Stimulated activated naive CD8-positive, alpha-beta T cell treated with anti-CD3 and anti-CD28 coated beads, Interleukin-15, amount 100 ng/mL, for 72 hours (primary cell): ENCODE results near the gene GP1BA.
A peak's percentile ranks its signal among the peaks of the same experiment; 100 is the strongest.

Experiments
- ATAC-seq: fragments of 150-1000 bp; cut with Tn5 transposase; 2 replicates; pipeline ENCODE4 v1.10.0; 2021; ENCODE audit warnings: mild to moderate bottlenecking, moderate library complexity
- DNase-seq, 2 donors: peaks; one replicate each; pipeline ENCODE4 v3.0.0; 2021 to 2022
- H3K27ac Mint-ChIP-seq, 2 donors: one replicate each; pipeline ENCODE4 v1.8.0; 2022; ENCODE audit warnings: mild to moderate bottlenecking in 2 of 2, mixed read lengths in 2 of 2, moderate library complexity in 2 of 2
- H3K27me3 Mint-ChIP-seq: one replicate; pipeline ENCODE4 v1.8.0; 2022; ENCODE audit warnings: mixed read lengths
- H3K4me1 Mint-ChIP-seq: one replicate; pipeline ENCODE4 v1.8.0; 2022; ENCODE audit warnings: mild to moderate bottlenecking, mixed read lengths
- H3K4me3 Mint-ChIP-seq, 2 donors: one replicate each; pipeline ENCODE4 v1.8.0; 2022; ENCODE audit warnings: mild to moderate bottlenecking in 2 of 2, mixed read lengths in 2 of 2, moderate library complexity in 1 of 2
- H3K9me3 Mint-ChIP-seq, 2 donors: one replicate each; pipeline ENCODE4 v1.8.0; 2022; ENCODE audit warnings: mixed read lengths in 2 of 2

GP1BA gene

GRCh38 chr17:4950075-4950745 is 18.1 kb downstream of the GP1BA start:
- Mint-ChIP-seq H3K4me3 (peak overlapping the region; percentile 93 to 94), H3K9me3 (no peaks in the 10 kb centered on the region), H3K27ac (peak overlapping the region; percentile 94 to 96), H3K4me1 (peaks cover 29% of the 10 kb centered on the region), H3K27me3 (no peaks in the 10 kb centered on the region)
- peak; percentile 51 to 63 for DNase-seq
- ATAC-seq: peak; percentile 11

DNA sequence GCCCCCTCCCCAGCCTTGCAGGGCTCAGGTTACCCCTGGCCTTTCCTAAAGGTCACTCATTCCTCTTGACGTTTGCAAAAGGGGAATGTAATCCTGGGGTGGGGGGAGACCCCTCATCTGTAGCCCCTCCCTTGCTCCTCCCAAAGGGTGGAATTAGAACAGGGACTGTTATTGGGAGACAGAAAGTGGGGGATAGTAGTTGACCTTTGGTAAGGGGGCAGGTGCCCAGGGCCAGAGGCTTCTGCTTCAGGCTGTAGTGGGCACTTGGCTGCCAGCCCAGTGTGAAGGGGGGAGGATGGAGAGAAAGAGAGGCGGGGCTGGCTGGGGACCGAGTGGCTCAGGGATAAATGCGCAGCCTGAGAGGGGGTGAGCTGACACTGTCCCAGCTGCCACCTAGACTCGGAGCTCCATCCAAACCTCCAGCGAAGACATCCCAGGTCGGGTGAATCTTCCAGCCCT is 18.7 kb downstream of the GP1BA start, which contains the start of gene ENO3:
Gene ENO3, plus strand, starts transcription at position 374 of the 459 bp plus-strand sequence. CDS start 711 bp downstream, outside the sequence.
- no peaks in the 10 kb centered on the region for H3K9me3 Mint-ChIP-seq
- H3K4me3 Mint-ChIP-seq: peak within 1 kb of the TSS; percentile 93 to 94
- H3K4me1 Mint-ChIP-seq: peaks cover 24% of the 10 kb centered on the region
- H3K27me3 Mint-ChIP-seq: no peaks in the 10 kb centered on the region
- peak within 1 kb of the TSS; percentile 94 to 96 for H3K27ac Mint-ChIP-seq
- no peak for ATAC-seq
- DNase-seq: no peak

- no peak for ATAC-seq
- Mint-ChIP-seq H3K4me1 (peaks cover 29% of the 10 kb centered on the region), H3K27ac (no peak overlapping the region), H3K27me3 (no peaks in the 10 kb centered on the region), H3K9me3 (no peaks in the 10 kb centered on the region), H3K4me3 (peak overlapping the region; percentile 93 to 94)
- DNase-seq: no peak
Measured at GRCh38 chr17:4951486-4951885, 19.4 kb downstream of the GP1BA start.

DNA sequence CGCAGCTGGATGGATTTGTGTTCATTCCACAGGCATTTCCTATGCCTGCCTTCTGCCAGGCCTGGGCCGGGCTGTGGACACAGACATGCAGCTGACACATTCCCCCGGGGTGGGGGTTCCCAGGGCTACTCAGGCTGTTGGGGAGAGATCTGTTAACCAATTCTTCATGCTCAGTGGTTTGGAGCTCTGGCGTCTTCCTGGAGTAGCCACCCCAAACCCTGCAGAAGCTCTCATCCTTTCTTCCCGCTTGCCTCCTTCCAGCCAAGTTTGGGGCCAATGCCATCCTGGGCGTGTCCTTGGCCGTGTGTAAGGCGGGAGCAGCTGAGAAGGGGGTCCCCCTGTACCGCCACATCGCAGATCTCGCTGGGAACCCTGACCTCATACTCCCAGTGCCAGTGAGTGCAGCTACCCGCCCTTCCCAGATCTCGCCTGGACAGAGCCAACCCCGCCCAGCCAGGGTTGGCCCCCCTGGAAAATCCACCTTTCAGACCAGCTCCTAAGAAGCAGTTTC is 21.4 kb downstream of the GP1BA start:
- Mint-ChIP-seq H3K4me3 (no peak overlapping the region), H3K27me3 (no peaks in the 10 kb centered on the region), H3K27ac (no peak overlapping the region), H3K4me1 (peaks cover 33% of the 10 kb centered on the region), H3K9me3 (no peaks in the 10 kb centered on the region)
- DNase-seq: no peak
- ATAC-seq: no peak

DNA sequence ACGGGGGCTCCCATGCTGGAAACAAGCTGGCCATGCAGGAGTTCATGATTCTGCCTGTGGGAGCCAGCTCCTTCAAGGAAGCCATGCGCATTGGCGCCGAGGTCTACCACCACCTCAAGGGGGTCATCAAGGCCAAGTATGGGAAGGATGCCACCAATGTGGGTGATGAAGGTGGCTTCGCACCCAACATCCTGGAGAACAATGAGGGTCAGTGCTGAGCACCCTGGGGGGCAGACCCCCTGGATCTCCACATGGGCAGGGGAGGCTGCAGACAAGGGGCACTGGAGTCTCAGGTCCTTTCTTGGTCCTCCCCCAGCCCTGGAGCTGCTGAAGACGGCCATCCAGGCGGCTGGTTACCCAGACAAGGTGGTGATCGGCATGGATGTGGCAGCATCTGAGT is 23.0 kb downstream of the GP1BA start:
- ATAC-seq (no peak), DNase-seq (no peak)
- Mint-ChIP-seq H3K27ac (no peak overlapping the region), H3K27me3 (no peaks in the 10 kb centered on the region), H3K9me3 (no peaks in the 10 kb centered on the region), H3K4me3 (no peak overlapping the region), H3K4me1 (peaks cover 32% of the 10 kb centered on the region)

- H3K27me3 Mint-ChIP-seq: no peaks in the 10 kb centered on the region
- no peak overlapping the region for H3K4me3 Mint-ChIP-seq
- peaks cover 17% of the 10 kb centered on the region for H3K4me1 Mint-ChIP-seq
- no peak overlapping the region for H3K27ac Mint-ChIP-seq
- ATAC-seq (peak; percentile 41), DNase-seq (peak in 1 of 2 donors; percentile 29)
- H3K9me3 Mint-ChIP-seq: no peaks in the 10 kb centered on the region
Measured at GRCh38 chr17:4956493-4957061, 24.5 kb downstream of the GP1BA start.

- Mint-ChIP-seq H3K4me3 (no peak overlapping the region), H3K9me3 (no peaks in the 10 kb centered on the region), H3K27me3 (no peaks in the 10 kb centered on the region), H3K4me1 (peaks cover 12% of the 10 kb centered on the region), H3K27ac (no peak overlapping the region)
- DNase-seq (no peak), ATAC-seq (no peak)
Measured at GRCh38 chr17:4958102-4958501, 26.0 kb downstream of the GP1BA start.

DNA sequence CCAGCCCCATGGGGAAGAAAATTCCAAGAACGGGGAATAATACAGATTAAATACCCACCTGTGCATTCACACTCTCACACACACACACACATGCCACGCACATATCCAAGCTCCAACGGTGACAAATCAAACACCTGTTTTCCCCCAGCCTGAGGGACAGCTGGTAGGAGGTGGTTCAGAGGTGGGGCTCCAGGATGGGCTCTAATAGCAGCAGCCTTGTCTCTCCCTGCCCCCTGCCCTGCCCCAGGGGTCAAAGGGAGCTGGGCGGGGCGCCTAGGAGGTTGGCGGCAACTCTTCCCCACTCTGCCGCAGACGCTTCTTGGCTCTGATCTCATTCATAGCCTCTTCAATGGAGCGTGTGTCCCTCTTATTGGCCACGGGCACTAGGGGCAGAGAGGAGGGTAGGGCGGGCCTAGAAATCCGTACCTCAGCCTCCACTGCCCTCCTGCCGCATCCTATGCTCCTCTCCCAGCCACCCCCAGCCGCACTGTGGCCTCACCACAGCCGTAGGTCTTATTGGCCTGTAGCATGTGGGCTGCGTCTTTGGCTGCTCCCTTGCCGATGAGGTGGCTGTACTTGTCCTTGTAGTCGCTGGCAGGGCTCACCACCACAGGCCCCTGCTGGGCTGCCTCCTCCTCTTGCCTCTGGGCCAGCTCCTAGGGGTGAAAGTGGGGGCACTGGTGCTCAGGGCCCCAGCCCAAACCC is 27.3 kb downstream of the GP1BA start:
- Mint-ChIP-seq H3K27me3 (no peaks in the 10 kb centered on the region), H3K27ac (peak overlapping the region in 1 of 2 donors; percentile 65), H3K4me1 (peaks cover 12% of the 10 kb centered on the region), H3K4me3 (no peak overlapping the region), H3K9me3 (no peaks in the 10 kb centered on the region)
- ATAC-seq (peak; percentile 19), DNase-seq (no peak)

DNA sequence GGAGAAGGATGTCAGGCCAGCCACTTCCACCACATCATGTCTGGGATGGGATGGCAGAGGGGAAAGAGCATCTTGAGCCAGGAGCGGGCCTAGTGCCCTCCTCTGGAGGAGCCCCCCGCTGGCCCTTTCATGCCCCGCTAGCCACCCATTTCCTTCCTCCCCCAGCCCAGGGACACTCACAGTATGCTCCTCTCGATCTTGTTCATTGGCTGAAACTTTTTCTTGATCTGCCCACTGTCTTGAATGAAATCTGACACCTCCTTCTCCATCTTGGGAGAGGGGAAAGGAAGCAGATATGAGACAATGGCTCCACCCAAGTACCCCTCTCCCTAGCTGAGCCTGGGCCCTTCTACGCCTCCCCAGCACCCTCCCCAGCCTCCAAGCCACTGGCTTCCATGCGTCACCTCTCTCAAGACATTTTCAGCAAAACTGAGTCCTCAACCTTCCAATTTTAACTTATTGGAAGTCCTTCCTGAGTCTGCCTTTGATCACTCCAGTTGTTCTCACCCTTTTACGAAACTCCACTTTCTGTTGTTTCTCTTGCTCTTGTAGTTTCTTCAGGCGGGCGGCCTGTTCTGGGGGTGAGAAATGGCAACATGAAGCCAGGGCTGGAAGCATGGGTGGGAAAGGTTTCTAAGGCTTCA is 28.3 kb downstream of the GP1BA start:
- ATAC-seq (no peak), DNase-seq (no peak)
- Mint-ChIP-seq H3K27me3 (no peaks in the 10 kb centered on the region), H3K9me3 (peaks cover 0 to 5% of the 10 kb centered on the region in 2 donors), H3K4me3 (no peak overlapping the region), H3K27ac (peak overlapping the region in 1 of 2 donors; percentile 66), H3K4me1 (peaks cover 17% of the 10 kb centered on the region)

- H3K27ac Mint-ChIP-seq: peak overlapping the region in 1 of 2 donors; percentile 38
Measured at GRCh38 chr17:4965311-4965986, 33.4 kb downstream of the GP1BA start.

DNA sequence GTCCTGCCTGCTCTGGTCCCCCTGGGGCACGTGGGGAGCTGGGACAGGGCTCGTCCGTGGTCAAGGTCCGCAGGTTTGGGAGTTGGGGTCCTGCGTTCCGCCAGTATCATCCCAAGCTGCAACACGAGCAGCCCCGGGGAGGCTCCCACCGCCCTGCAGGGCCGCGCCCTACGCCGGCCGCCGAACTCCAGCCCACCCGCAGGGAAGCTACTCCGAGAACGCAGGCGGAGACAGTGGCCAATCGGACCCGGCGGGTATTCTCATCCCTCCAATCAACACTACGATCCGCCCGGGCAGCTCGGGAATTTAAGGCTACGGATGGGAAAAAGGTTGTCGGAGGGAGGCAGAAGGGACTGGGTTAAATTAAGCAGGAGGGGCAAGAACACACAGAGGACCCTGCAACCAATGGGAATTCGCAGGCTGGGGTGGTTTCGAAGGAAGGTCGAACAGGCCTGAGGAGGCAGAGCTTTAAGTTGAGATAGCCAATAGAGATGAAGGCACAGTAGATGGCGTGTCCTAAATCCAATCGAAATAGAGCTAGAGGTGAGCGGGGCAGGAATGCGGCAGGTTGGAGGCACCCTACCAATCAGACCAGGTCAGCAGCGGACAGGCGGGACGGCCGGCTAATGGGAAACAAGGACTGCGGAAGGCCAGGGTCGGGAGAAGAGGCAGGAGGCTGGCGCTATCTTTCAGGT is 34.9 kb downstream of the GP1BA start:
- Mint-ChIP-seq H3K27ac (peak overlapping the region in 1 of 2 donors; percentile 1), H3K9me3 (peaks cover 0 to 7% of the 10 kb centered on the region in 2 donors), H3K27me3 (no peaks in the 10 kb centered on the region), H3K4me3 (no peak overlapping the region), H3K4me1 (peaks cover 18% of the 10 kb centered on the region)
- ATAC-seq (peak; percentile 75), DNase-seq (peak; percentile 90 to 93)

More at GRCh38 chr17:4965311-4965986, 33.4 kb downstream of the GP1BA start:
- Mint-ChIP-seq H3K27me3 (no peaks in the 10 kb centered on the region), H3K9me3 (peaks cover 0 to 7% of the 10 kb centered on the region in 2 donors), H3K4me1 (peaks cover 18% of the 10 kb centered on the region), H3K4me3 (peak overlapping the region in 1 of 2 donors; percentile 36)
- DNase-seq (no peak), ATAC-seq (no peak)

DNA sequence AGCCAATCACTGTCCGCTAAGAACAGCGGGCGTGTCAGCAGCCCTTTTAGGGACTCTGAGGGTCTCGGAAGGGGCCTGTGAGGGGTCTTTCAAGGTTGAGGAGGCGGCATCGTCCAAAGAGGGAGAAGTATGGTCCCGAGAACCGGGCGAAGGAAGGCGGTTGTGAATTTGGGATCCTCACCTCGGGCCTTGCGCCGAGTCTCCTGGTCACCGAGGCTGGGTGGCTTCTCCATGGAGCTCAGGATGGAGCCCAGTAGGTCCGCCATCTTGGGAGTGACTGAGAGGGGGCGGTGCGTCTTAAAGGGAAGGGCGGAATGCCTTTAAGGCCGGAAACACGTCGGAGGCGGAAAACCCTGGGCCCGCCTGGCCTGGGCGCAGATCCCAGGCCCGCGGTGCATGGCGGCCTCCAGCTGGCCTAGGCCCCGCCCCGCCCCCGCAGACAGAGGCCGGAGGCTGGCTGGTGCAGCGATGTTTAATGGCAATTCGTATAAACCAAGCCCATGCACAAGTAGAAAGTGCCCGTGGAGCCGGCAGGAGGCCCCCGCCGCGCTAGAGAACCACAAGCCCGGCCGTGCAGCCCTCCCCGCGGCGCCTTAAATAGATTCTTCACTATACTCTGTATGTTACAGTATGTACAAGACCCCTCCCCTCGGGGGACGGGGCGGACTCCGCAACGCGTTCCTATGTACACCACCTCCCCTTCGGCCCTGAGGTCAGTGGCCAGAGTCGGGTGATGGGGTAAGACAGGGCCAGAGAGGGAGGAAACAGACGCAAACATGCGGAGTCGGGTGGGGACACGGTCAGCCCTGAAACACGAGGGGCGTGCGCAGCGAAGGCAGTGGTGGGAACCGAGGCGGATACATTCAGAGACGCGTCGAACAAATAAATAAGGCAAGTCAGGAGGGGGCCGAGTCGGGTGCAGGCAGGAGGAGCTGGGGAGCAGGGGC is 35.7 kb downstream of the GP1BA start, which contains the start of gene SPAG7:
Gene SPAG7, minus strand, starts transcription at position 279 of the 947 bp plus-strand sequence. Its CDS starts 13 bp downstream, at position 266.
- H3K27ac Mint-ChIP-seq: peak within 1 kb of the TSS in 1 of 2 donors; percentile 1
- H3K4me3 Mint-ChIP-seq: no peak within 1 kb of the TSS
- H3K4me1 Mint-ChIP-seq: peaks cover 18% of the 10 kb centered on the region
- DNase-seq: peak; percentile 95 to 97
- H3K9me3 Mint-ChIP-seq: peaks cover 0 to 7% of the 10 kb centered on the region in 2 donors
- no peaks in the 10 kb centered on the region for H3K27me3 Mint-ChIP-seq
- peak; percentile 73 for ATAC-seq

- Mint-ChIP-seq H3K27me3 (no peaks in the 10 kb centered on the region), H3K9me3 (peaks cover 0 to 7% of the 10 kb centered on the region in 2 donors), H3K27ac (no peak overlapping the region), H3K4me1 (peaks cover 20% of the 10 kb centered on the region), H3K4me3 (no peak overlapping the region)
- DNase-seq (peak in 1 of 2 donors; percentile 69), ATAC-seq (peak; percentile 4)
Measured at GRCh38 chr17:4968486-4969046, 36.5 kb downstream of the GP1BA start.
